HG03342 (cell line): ENCODE results near the gene HIVEP1.

ENCODE experiments used
- ATAC-seq: cut with Tn5 transposase; IDR thresholded peaks from one replicate; pipeline ENCODE4 v1.9.1; 2021; ENCODE audit warnings: mild to moderate bottlenecking, moderate library complexity; ENCODE audit not compliant: unreplicated experiment

Gene HIVEP1

GRCh38 chr6:12114055-12114503, 102.0 kb downstream of the HIVEP1 start:
- ATAC-seq: no peak

GRCh38 chr6:12115001-12115400, 102.9 kb downstream of the HIVEP1 start:
- ATAC-seq: no peak

- no peak for ATAC-seq
Measured at GRCh38 chr6:12115492-12115891, 103.4 kb downstream of the HIVEP1 start.

GRCh38 chr6:12116264-12116800, 104.2 kb downstream of the HIVEP1 start:
- no peak for ATAC-seq

GRCh38 chr6:12116978-12117377, 104.9 kb downstream of the HIVEP1 start:
- no peak for ATAC-seq

GRCh38 chr6:12118607-12119006, 106.5 kb downstream of the HIVEP1 start:
- ATAC-seq: no peak

- ATAC-seq: peak; percentile 73
Measured at GRCh38 chr6:12119085-12119588, 107.0 kb downstream of the HIVEP1 start.

- no peak for ATAC-seq
Measured at GRCh38 chr6:12125396-12125795, 113.3 kb downstream of the HIVEP1 start.

GRCh38 chr6:12126051-12126450, 113.9 kb downstream of the HIVEP1 start:
- no peak for ATAC-seq

- no peak for ATAC-seq
Measured at GRCh38 chr6:12129523-12129922, 117.4 kb downstream of the HIVEP1 start.

GRCh38 chr6:12132351-12133222, 120.5 kb downstream of the HIVEP1 start:
- ATAC-seq: no peak

GRCh38 chr6:12134581-12134980, 122.5 kb downstream of the HIVEP1 start:
- ATAC-seq: no peak

GRCh38 chr6:12134991-12135390, 122.9 kb downstream of the HIVEP1 start:
- no peak for ATAC-seq

- ATAC-seq: no peak
Measured at GRCh38 chr6:12136905-12137304, 124.8 kb downstream of the HIVEP1 start.

GRCh38 chr6:12137480-12137879, 125.4 kb downstream of the HIVEP1 start:
- no peak for ATAC-seq

- ATAC-seq: no peak
Measured at GRCh38 chr6:12138381-12138780, 126.3 kb downstream of the HIVEP1 start.

GRCh38 chr6:12138936-12139335, 126.8 kb downstream of the HIVEP1 start:
- no peak for ATAC-seq

- ATAC-seq: no peak
Measured at GRCh38 chr6:12147557-12148316, 135.6 kb downstream of the HIVEP1 start.

- ATAC-seq: no peak
Measured at GRCh38 chr6:12148317-12148801, 136.2 kb downstream of the HIVEP1 start.

- no peak for ATAC-seq
Measured at GRCh38 chr6:12148841-12149240, 136.7 kb downstream of the HIVEP1 start.

GRCh38 chr6:12149944-12150510, 137.9 kb downstream of the HIVEP1 start:
- ATAC-seq: no peak
